AG08396 (cell line): ENCODE data around the gene CEACAM8.
"Not testable (repeated sequence)": the region's sequence is repeated elsewhere in the genome, so short reads cannot be mapped to it uniquely, and the experiment has no call there.

ENCODE experiments used
- DNase-seq: peaks from one replicate; pipeline ENCODE4 v3.0.0; 2012; ENCODE audit warnings: low spot score, mixed read lengths

CEACAM8 gene

DNA sequence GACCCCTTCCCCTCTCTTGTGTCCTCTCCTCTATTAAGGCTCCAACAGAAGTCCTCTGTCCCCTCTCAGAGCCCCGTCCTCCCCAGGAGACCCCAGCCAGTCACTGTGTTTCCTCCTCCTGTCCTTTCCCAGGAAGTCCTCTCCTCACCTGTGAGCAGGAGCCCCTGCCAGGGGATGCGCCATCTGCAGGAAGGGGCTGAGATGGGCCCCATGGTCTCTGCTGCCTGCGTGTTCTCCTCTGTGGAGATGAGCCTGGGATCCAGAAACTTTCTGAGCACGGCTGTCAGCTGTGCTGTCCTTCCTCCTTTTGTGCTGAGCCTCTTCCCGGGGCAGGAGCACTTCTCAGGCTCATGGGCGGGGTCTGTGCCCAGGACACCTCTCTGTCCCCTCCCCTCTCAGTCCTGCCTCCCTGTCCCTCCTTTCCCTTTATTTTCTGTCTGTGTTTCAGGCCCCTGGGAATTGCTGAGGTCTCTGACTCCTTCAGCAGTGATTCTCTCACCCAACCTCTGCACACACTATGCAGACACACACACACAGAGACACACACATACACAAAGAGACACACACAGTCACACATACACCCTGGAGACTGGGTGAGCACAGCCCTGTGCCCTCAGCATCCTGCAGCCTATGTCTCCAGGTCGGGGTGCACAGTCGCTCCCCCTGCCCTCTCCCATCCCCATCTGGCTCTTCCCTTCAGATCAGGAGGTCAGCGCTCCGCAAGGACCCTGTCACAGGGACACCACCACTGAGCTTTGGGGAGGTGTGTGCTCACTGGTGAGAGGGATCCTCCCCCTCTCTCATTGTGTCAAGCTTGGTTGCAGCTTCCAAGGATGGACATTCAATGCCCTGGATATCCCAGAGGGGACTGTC, at the start of gene CEACAM8:
Gene CEACAM8 (minus strand): TSS at position 308 of the 873 bp plus-strand sequence. CDS start 96 bp downstream, at position 212.
- no peak for DNase-seq

DNA sequence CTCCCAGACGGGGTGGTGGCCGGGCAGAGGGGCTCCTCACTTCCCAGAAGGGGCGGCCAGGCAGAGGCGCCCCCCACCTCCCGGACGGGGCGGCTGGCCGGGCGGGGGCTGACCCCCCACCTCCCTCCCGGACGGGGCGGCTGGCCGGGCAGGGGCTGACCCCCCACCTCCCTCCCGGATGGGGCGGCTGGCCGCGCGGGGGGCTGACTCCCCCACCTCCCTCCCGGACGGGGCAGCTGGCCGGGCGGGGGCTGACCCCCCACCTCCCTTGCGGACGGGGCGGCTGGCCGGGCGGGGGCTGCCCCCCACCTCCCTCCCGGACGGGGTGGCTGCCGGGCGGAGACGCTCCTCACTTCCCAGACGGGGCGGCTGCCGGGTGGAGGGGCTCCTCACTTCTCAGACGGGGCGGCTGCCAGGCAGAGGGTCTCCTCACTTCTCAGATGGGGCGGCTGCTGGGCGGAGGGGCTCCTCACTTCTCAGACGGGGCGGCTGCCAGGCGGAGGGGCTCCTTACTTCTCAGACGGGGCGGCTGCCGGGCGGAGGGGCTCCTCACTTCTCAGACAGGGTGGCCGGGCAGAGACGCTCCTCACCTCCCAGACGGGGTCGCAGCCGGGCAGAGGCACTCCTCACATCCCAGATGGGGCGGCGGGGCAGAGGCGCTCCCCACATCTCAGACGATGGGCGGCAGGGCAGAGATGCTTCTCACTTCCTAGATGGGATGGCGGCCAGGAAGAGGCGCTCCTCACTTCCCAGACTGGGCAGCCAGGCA, 44.8 kb upstream of the CEACAM8 start:
- not testable (repeated sequence) for DNase-seq

DNA sequence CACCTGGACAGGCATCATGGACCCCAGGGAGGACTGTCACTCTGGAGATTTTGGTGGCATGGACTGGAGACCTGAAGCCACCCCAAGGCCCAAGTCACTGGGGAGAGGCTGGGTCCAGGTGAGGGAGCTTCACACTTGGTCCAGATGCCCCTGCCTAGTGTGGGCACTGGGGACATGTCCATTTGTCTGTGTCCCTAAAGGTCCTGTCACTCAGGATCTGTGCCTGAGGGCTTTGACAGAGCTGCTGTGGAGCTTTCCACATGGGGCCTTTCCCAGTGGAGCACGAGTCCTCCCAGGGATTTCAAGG, 40.5 kb upstream of the CEACAM8 start:
- DNase-seq, result no peak

DNA sequence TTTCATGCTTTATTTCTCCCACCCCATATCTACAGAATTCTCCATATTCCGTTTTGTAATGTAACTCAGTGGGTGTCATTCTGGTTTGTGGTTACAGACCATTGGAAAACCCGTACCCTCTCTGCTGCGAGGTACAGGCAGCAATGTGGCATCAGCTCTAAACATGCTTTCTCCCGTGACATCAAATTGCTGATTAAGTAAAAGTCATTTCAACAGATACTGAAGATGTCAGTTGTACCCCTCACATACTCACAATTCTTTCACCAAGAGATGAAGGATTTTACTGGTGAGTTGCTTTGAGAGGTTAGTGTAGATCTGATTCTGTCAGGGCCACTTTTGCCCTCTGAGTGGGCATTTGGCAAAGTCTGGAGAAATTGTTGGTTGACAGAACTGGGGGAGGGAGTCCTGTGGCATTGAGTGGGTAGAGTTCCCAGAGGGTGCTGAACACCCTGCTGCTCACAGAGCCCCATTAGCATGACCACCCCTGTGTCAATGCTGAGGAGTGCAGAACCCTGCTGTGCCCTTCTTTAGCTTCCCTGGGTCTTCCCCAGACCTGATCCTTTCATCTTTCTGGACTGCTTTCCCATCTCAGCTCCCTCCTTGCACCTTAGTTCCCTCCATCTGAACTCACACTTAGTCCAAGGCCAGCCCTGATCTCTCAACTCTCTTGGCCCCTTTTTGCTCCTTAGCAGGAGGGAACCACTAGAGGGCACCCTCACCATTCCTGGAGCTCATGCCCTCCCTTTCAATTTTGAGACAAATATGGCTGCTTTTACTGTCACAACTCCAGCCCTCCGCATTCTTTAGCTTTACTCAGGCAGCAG, 39.9 kb upstream of the CEACAM8 start:
- peak; percentile 60 for DNase-seq

DNA sequence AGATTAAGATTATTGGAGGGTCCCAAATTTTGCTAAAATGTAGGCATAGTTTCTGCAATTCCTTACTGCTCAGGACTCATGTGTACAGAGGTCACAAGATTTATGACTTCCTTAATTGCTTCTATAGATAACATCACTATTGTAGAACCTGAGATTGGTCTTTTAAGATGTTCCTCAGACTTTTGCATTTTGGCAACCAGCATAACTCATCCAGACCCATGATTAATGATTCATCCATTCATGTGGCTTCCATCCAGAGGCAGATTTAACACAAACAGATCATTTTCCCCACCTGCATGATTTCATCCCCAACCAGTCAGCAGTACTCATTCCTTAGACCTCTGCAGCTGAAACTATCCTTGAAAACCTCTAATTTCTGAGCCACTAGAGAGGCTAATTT, 34.5 kb upstream of the CEACAM8 start:
- no peak for DNase-seq

DNA sequence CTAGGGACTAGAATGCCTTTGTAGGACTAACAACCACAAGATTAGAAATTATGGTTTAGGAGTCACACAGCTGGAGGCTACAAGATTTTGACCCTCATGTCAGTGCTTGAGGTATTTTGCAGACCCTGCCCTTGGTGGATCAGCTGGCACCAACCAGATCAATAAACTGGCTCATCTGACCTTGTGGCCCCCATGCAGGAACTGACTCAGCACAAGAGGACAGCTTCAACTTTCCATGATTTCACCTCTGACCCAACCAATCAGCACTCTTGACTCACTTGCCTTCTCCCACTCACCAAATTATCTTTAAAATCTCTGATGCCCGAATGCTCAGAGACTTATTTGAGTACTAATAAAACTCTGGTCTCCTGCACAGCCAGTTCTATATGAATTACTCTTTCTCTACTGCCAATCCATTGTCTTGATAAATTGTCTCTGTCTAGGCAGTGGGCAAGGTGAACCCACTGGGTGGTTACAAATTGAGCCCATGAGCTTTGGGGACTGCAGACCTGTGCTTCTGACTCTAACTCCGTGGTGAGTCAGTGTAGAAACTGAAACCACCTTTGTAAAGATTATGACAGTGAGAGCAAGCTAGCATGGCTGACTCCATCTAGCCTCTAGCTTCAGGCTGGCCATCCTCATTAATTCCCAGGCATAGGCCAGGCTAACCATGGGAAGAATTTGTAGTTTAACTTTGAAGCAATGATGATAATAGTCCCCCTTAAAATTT, 33.9 kb upstream of the CEACAM8 start:
- no peak for DNase-seq

DNA sequence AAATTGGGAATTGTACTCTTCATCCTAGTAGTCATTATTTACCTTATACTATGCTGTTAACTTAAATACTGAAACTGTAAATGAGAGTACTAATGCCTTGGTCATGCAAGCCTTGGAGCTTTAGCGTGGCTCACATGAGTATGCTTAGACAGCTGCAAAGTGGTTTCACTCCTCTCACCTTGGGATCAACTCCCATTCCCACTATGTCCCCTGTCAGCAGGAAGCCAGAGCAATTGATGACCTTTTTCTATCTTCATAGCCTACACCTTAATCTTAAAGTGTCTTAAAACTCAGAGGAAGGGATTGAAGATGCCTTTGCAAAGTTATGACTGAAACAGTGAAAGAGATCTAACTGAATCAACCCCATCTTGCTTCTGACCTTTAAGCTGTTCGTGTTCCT, 33.2 kb upstream of the CEACAM8 start:
- no peak for DNase-seq

DNA sequence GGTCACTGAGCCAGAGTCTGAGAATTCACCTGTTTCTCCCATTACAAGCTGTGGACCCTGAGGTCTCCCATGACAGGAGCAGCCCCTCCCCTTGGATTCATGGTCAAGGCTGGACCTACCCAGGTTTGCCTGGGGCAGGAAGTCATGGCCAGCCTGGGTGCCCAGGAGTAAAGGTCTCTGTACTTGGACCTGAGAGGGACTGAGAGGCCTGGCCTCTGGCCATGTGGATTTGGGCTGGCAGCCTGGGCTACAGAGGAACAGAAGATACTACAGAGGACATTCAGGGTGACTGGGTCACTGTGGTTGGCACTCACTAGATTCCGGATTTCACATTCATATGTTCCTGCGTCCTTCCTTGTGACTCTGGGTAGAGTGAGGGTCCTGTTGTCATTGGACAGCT, 31.5 kb upstream of the CEACAM8 start:
- no peak for DNase-seq

DNA sequence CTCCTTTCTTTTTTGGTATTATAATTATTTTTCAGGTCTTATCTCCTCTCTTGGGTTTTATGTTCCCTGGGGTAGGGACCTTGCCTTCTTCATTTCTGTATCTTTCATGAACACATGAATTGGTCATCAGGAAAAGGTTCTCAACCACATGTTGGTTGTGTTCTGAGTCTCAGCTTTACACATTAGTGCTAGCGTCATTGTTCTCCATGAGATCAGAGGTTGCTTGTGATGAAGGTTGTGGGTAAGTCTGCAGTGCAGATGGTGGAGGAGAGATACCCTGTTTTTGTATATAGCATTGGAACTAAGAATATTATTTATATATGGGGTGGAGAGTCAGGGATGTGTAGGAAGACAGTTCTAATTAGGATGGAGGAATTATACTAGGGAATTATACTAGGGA, 24.5 kb upstream of the CEACAM8 start:
- DNase-seq, result no peak

DNA sequence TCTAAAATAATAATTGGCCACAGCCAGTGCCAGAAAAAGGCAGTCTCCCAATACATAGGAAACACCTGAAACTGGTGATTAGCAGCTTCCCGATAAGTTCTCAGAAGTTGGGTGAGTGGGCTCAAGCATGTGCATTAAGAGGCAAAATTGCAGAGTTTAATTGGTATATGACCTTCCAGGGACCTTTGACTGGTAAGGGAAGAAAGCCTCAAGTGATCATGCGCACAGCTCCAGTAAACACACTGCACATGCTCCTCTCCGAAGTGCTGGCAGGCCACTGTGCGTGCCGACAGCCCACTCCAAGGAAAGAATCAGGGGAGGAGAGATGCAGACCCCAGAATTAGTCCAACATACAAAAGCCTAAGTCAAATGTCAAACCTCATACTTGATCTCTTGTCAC, 18.9 kb upstream of the CEACAM8 start:
- DNase-seq, result no peak

DNA sequence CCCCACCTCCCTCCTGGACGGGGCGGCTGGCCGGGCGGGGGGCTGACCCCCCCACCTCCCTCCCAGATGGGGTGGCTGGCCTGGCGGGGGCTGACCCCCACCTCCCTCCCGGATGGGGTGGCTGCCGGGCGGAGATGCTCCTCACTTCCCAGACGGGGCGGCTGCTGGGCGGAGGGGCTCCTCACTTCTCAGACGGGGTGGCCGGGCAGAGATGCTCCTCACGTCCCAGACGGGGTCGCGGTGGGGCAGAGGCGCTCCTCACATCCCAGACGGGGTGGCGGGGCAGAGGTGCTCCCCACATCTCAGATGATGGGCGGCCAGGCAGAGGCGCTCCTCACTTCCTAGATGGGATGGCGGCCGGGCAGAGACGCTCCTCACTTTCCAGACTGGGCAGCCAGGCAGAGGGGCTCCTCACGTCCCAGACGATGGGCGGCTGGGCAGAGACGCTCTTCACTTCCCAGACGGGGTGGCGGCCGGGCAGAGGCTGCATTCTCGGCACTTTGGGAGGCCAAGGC, 15.7 kb upstream of the CEACAM8 start:
- DNase-seq, result not testable (repeated sequence)

DNA sequence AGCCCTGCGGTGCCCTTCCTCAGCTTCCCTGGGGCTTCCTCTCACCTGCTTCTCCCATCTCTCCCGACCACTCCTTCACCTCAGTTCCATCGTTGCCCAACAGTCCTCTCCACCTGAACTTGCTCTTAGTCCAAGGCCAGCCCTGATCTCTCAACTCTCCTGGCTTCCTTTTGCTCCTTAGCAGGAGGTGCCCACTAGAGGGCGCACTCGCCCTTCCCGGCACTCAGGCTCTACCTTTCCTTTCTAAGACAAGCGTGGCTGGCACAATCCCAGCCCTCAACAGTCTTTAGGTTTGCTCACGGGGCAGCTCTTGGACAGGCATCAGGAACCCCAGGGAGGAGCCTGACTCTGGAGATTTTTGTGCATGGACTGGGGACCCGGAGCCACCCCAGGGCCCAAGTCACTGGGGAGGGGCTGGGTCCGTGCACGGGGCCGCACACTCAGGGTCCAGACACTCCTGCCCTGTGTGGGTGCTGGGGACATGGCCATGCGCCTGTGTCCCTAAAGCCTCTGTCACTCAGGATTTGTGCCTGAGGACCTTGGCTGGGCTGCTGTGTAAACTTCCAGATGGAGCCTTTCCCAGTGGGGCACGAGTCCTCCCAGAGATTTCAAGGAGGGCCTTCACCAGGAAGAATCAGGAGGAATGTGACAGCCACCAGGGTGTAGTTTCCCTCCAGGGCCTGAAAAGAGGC, 12.1 kb upstream of the CEACAM8 start:
- DNase-seq, result peak; percentile 77

DNA sequence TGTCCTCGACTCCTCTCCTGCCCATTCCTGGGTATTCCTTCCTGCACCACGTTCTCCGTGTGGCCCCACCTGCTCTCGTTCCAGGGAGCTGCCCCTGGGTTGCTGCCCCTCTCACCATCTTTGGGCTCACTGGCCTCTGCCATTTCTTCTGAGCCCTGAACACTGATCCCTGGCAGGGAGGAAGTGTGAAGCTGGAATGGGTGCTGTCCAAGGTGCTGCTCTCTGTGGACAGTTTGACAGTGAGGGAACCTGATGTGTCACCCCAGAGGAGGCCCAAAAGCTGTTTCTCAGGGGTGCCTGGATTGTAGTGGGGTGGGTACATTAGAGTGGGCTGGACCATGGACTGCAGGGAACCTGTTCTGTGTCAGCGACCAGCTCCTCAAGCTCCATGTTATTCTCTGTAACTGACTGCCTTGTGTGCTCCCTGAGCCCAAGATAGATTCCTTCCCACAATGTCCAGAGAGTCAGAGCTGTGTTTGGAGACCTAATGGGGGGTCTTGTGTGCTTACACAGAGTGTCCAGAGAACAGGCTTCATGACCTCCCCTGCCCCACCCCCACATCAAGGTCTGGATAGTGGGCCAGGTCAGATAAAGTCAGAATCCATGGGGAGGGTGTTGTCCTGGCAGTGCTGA, 7.2 kb upstream of the CEACAM8 start:
- DNase-seq, result peak; percentile 59

DNA sequence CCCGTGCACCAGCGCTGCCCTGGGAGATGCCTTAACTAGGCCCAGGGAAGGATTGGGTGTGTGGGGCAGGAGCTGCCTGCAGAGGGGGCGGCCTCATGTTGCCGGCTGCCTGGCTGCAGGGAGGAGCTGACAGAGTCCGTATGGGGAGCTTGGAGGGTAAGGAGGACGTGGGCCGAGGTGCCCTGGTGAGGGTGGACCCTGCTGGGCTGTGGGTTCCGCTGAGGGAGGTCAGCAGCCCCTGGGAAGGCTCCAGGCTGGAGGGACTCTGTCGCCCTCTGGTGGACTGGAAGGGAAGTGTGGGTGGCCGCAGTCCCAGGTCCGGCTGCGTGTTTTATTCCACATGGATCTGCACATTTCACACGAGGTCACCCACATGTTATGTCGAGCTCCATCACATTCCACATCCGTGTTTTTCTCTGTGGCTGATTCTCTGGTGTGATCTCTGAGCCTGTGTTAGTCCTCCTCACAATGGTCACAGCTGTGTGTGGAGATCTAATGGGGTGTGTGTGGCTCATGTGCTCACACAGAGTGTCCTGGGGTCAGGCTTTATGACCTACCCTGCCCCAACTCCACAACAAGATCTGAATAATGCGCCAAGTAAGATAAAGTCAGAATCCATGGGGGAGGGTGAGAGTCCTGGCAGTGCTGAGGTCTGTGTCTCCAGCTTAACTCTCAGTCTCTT, 1.8 kb upstream of the CEACAM8 start:
- DNase-seq, result peak; percentile 56

DNA sequence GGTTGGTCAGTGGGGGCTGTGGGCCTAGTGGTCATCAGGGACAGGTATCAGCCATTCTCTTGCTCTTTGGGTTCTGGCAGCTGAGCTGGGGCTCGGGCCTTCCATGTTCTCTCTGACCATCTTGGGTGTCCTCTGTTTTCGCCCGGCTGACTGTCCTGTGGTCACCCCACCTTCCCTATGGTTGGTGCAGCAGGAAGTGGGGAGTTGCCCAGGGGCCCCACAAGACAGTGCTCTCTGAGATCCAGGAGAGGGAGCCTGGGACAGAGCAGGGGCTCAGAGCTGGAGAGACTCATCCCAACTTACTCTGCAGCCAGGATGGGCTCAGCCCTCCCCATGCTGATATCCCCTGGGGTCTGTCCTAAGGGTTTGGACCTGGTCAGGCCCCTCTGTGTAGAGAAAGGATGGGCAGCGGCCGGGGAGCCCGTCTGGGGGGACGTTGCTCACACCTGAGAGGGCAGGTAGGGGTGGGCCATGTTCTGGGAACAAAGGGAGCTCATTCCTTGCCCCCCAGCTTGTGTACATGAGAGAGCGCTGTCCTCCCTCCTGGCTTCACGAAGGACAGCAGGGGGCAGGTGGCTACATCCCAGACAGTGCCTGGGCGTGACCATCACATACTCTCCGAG, 937 bp upstream of the CEACAM8 start:
- no peak for DNase-seq

DNA sequence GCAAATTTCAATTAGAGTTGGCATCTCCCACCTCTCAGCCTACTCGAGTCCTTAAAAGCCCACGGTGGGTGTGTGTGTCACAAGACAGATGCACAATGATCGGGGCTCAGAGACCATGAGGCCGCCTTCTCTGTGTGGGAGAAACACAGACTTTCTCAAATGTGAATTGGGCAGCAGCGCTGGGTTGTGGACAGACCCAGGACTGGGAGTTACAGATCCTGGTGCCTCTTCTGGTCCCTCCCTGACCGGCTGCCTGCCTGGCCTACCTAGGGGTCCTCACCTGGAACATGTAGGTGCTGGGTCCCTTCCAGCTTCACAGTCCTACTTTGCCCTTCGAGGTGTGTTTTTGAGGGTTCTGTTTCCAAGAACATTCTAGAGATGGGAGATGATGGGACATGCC, 4.9 kb downstream of the CEACAM8 start:
- no peak for DNase-seq

DNA sequence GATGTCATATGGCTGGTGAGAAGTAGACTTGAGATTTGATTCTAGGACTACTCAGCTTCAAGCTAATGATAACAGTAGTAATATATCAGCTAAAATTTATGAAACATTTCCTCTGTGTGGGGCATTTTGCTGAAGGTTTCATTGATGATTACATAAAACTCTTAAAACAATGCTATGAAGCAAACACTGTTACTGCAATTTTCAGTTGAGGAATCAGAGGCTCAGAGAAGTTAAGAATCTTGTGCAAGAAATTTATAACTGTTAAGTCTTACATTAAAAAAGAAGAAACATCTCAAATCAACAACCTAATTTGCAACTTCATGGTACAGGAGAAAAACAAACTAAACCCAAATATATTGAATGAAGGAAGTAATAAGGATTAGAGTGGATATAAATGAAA, 10.3 kb downstream of the CEACAM8 start:
- no peak for DNase-seq

DNA sequence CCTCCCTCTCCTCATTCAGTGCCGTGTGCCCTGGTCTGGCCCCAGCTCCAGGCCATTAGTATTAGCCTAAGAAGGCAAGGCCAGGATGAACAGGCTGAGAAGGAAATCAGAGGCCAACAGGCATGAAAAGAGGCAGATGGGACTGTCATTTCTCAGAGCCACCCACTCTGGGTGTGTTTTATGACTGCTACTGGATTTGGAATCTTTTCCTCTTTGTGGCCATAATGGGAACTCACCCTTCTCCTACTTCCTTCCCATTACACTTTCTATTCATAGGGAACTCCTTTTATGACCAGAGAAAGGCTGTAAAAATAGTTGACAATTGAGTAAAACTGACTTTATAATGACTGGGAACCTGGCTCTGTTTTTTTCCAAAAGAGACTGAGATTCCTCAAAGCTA, 17.7 kb downstream of the CEACAM8 start:
- no peak for DNase-seq

DNA sequence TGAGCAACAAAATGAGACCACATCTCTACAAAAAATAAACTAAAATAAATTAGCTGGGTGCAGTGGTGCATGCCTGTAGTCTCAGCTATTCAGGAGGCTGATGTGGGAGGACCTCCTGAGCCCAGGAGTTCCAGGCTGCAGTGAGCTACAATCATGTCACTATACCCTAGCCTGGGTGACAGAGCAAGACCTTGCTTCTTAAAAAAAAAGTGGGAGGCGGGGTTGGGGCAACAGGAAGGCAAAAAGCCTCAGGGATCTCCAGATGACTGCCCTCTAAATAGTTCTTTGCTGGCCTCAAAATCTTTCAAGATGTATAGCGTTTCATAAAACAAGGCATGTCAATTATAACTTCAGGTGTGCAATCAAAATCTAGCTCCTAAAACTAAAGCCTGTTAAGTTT, 18.5 kb downstream of the CEACAM8 start:
- DNase-seq, result no peak

DNA sequence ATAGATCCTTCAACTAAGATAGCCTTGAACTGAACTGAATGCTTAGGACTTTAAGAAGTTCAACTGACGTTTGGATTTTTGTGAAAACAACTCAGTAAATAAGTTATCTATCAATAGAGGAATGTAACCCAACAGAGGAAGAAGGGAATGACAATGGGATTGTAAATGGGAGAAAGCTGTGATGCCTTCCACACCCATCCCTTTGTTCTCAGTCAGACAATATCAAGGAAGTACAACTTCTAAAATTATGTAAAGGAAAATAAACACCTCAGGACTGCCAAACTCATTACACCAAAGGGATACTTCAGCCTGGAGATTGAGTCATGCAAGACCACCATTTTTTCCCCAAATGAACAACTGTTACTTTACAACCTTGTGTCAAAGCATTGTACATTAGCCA, 21.1 kb downstream of the CEACAM8 start:
- no peak for DNase-seq
